H9 (cell line): Measurements from ENCODE around the gene IER3. TPM values are rescaled to one million over a fixed set of nuclear protein-coding genes. Genes with fewer than 3 reads are reported as not detected.
A peak's percentile ranks its signal among the peaks of the same experiment; 100 is the strongest.

ENCODE experiments used
- DNase-seq: peaks from one replicate; pipeline ENCODE4 v3.0.0-alpha.2; 2017
- H2AFZ ChIP-seq: one replicate; pipeline ENCODE4 v1.6.1; 2013; ENCODE audit warnings: mild to moderate bottlenecking, low read length, control low read depth, moderate library complexity
- H2AK5ac ChIP-seq: 2 replicates; pipeline ENCODE4 v1.6.1; 2013; ENCODE audit warnings: low read length, control low read depth, mixed read lengths; ENCODE audit not compliant: insufficient read length
- H2BK120ac ChIP-seq: one replicate; pipeline ENCODE4 v1.6.1; 2013; ENCODE audit warnings: low read depth, mild to moderate bottlenecking, low read length, control low read depth, inconsistent platforms; ENCODE audit not compliant: poor library complexity, severe bottlenecking
- H2BK12ac ChIP-seq: 2 replicates; pipeline ENCODE4 v1.6.1; 2013; ENCODE audit warnings: low read length, control low read depth, mixed read lengths, low read depth; ENCODE audit not compliant: insufficient read length
- H2BK15ac ChIP-seq: 2 replicates; pipeline ENCODE4 v1.6.1; 2013; ENCODE audit warnings: low read depth, low read length, control low read depth
- H2BK20ac ChIP-seq: one replicate; pipeline ENCODE4 v1.6.1; 2013; ENCODE audit warnings: low read depth, mild to moderate bottlenecking, low read length, control low read depth, inconsistent platforms; ENCODE audit not compliant: poor library complexity, severe bottlenecking
- H2BK5ac ChIP-seq: 2 replicates; pipeline ENCODE4 v1.6.1; 2013; ENCODE audit warnings: low read length, control low read depth, mixed read lengths; ENCODE audit not compliant: insufficient read length
- H3K14ac ChIP-seq: 2 replicates; pipeline ENCODE4 v1.6.1; 2013; ENCODE audit warnings: low read length, control low read depth; ENCODE audit not compliant: insufficient read depth
- H3K18ac ChIP-seq: 2 replicates; pipeline ENCODE4 v1.6.1; 2013; ENCODE audit warnings: low read depth, mild to moderate bottlenecking, mixed read lengths, low read length, control low read depth; ENCODE audit not compliant: insufficient read length
- H3K23ac ChIP-seq: 2 replicates; pipeline ENCODE4 v1.6.1; 2013; ENCODE audit warnings: low read length, control low read depth, mixed read lengths, low read depth; ENCODE audit not compliant: insufficient read length
- H3K23me2 ChIP-seq: 2 replicates; pipeline ENCODE4 v1.6.1; 2013; ENCODE audit warnings: low read depth, mild to moderate bottlenecking, mixed read lengths, low read length, control low read depth; ENCODE audit not compliant: insufficient read length, poor library complexity, severe bottlenecking
- H3K27ac ChIP-seq: 2 replicates; pipeline ENCODE4 v1.5.1; 2013; ENCODE audit warnings: low read length, control low read depth, mixed read lengths, low read depth; ENCODE audit not compliant: insufficient read length
- H3K27me3 ChIP-seq: 2 replicates; pipeline ENCODE4 v1.6.1; 2013; ENCODE audit warnings: low read length, control low read depth, inconsistent platforms; ENCODE audit not compliant: insufficient read depth
- H3K4ac ChIP-seq: 2 replicates; pipeline ENCODE4 v1.6.1; 2013; ENCODE audit warnings: low read depth, mild to moderate bottlenecking, control low read depth, inconsistent platforms, low read length, moderate library complexity
- H3K4me1 ChIP-seq: 2 replicates; pipeline ENCODE4 v1.6.1; 2013; ENCODE audit warnings: low read length, control low read depth, inconsistent platforms; ENCODE audit not compliant: insufficient read depth
- H3K4me2 ChIP-seq: 2 replicates; pipeline ENCODE4 v1.6.1; 2013; ENCODE audit warnings: low read length, control low read depth, mixed read lengths; ENCODE audit not compliant: insufficient read length, insufficient read depth
- H3K56ac ChIP-seq: 2 replicates; pipeline ENCODE4 v1.6.1; 2013; ENCODE audit warnings: low read depth, mild to moderate bottlenecking, mixed read lengths, low read length, control low read depth; ENCODE audit not compliant: insufficient read length
- H3K79me1 ChIP-seq: 2 replicates; pipeline ENCODE4 v1.6.1; 2013; ENCODE audit warnings: low read depth, mild to moderate bottlenecking, moderate library complexity, low read length, control low read depth, inconsistent platforms; ENCODE audit not compliant: insufficient read depth, poor library complexity, severe bottlenecking
- H3K79me2 ChIP-seq: 2 replicates; pipeline ENCODE4 v1.6.1; 2013; ENCODE audit warnings: low read length, control low read depth, inconsistent platforms; ENCODE audit not compliant: insufficient read depth
- H3K9ac ChIP-seq: 2 replicates; pipeline ENCODE4 v1.6.1; 2013; ENCODE audit warnings: low read length, control low read depth, mixed read lengths; ENCODE audit not compliant: insufficient read length; ENCODE audit errors: extremely low read depth
- H3K9me3 ChIP-seq: one replicate; pipeline ENCODE4 v1.6.1; 2013; ENCODE audit warnings: low read depth, low read length, inconsistent platforms; ENCODE audit not compliant: control insufficient read depth
- H3T11ph ChIP-seq: one replicate; pipeline ENCODE4 v1.6.1; 2013; ENCODE audit warnings: mild to moderate bottlenecking, low read length, control low read depth, inconsistent platforms
- H4K20me1 ChIP-seq: one replicate; pipeline ENCODE4 v1.6.1; 2013; ENCODE audit not compliant: control insufficient read depth, insufficient read length, insufficient read depth
- H4K5ac ChIP-seq: 2 replicates; pipeline ENCODE4 v1.6.1; 2013; ENCODE audit warnings: low read depth, mild to moderate bottlenecking, mixed read lengths, low read length, control low read depth; ENCODE audit not compliant: insufficient read length
- H4K8ac ChIP-seq: replicated peaks from 2 replicates; pipeline ENCODE4 v1.6.1; 2013; ENCODE audit warnings: low read length, control low read depth, mixed read lengths, low read depth; ENCODE audit not compliant: insufficient read length
- H4K91ac ChIP-seq: 2 replicates; pipeline ENCODE4 v1.6.1; 2013; ENCODE audit warnings: low read depth, mild to moderate bottlenecking, moderate library complexity, mixed read lengths, low read length, control low read depth; ENCODE audit not compliant: insufficient read length
- H3K27ac Mint-ChIP-seq, 3 experiments: 2 replicates in 2 of 3; 3 replicates in 1 of 3; pipeline ENCODE4 v1.8.0; 2020 to 2021; ENCODE audit warnings: mixed read lengths in 3 of 3, mild to moderate bottlenecking in 1 of 3, moderate library complexity in 1 of 3
- H3K27me3 Mint-ChIP-seq: 2 replicates; pipeline ENCODE4 v1.8.0; 2021; ENCODE audit warnings: low read depth, mild to moderate bottlenecking, moderate library complexity, mixed read lengths
- H3K36me3 Mint-ChIP-seq, 3 experiments: 2 replicates in 2 of 3; 3 replicates in 1 of 3; pipeline ENCODE4 v1.8.0; 2020 to 2021; ENCODE audit warnings: low read depth in 3 of 3, mixed read lengths in 3 of 3; ENCODE audit not compliant: insufficient read depth in 1 of 3
- H3K4me1 Mint-ChIP-seq, 2 experiments: 2 replicates each; pipeline ENCODE4 v1.8.0; 2020; ENCODE audit warnings: mixed read lengths in 2 of 2
- H3K4me3 Mint-ChIP-seq, 2 experiments: 2 replicates in 1 of 2; 3 replicates in 1 of 2; pipeline ENCODE4 v1.8.0; 2020 to 2021; ENCODE audit warnings: mild to moderate bottlenecking in 2 of 2, mixed read lengths in 2 of 2, moderate library complexity in 1 of 2
- H3K9me3 Mint-ChIP-seq, 2 experiments: 2 replicates in 1 of 2; 3 replicates in 1 of 2; pipeline ENCODE4 v1.8.0; 2020; ENCODE audit warnings: mild to moderate bottlenecking in 2 of 2, mixed read lengths in 2 of 2, moderate library complexity in 1 of 2
- CTCF ChIP-seq: fragments of 200-600 bp; sonication (generic); conservative IDR thresholded peaks from 3 replicates; pipeline ENCODE4 v1.8.0; 2021; ENCODE audit warnings: antibody characterized with exemption, mild to moderate bottlenecking
- WGBS: extraction: QIAGEN DNeasy Blood & Tissue Kit; methylation state at CpG from one replicate; pipeline ENCODE4 v1.1.7; 2013; ENCODE audit warnings: missing lambda C conversion rate, low lambda C conversion rate, mixed read lengths; ENCODE audit not compliant: insufficient read length; ENCODE audit errors: extremely low coverage; 5-methylcytosine and 5-hydroxymethylcytosine counted together
- total RNA-seq: library from RNA; stranded (reverse); gene quantifications from 2 replicates; pipeline ENCODE4 v1.2.1, GENCODE V29; 2021

Gene IER3
- total RNA-seq, 1 experiment from 2014 or later: 43.5 TPM

GRCh38 chr6:30752157-30752927 lies 8.0 kb upstream of the IER3 start:
- Histone ChIP-seq H4K91ac (no peak overlapping the region), H3K23me2 (no peaks in the 10 kb centered on the region), H2BK15ac (no peak overlapping the region), H4K20me1 (no peaks in the 10 kb centered on the region), H3K27ac (no peak overlapping the region), H3K9ac (no peak overlapping the region), H2AK5ac (no peak overlapping the region), H3K9me3 (no peaks in the 10 kb centered on the region), H3K79me1 (no peaks in the 10 kb centered on the region), H2AFZ (no peak overlapping the region), H3K27me3 (no peaks in the 10 kb centered on the region), H4K5ac (no peak overlapping the region), H3K56ac (no peak overlapping the region), H2BK12ac (no peak overlapping the region), H3K14ac (no peak overlapping the region), H2BK5ac (no peak overlapping the region), H3K4me2 (no peak overlapping the region), H3K79me2 (no peaks in the 10 kb centered on the region), H3K18ac (no peak overlapping the region), H3K4me1 (no peaks in the 10 kb centered on the region), H2BK120ac (no peak overlapping the region), H3T11ph (no peak overlapping the region), H2BK20ac (no peak overlapping the region), H4K8ac (no peak overlapping the region), H3K4ac (no peak overlapping the region), H3K23ac (no peak overlapping the region)
- H3K9me3 Mint-ChIP-seq: no peaks in the 10 kb centered on the region
- peak overlapping the region in 2 of 3 experiments; percentile 43 to 61; a peak in 6 of 7 replicates for H3K27ac Mint-ChIP-seq
- H3K4me3 Mint-ChIP-seq: no peak overlapping the region
- TF ChIP-seq CTCF: no peak
- H3K4me1 Mint-ChIP-seq: peaks cover 11 to 22% of the 10 kb centered on the region in 2 experiments
- WGBS: no CpG with 5 or more reads among the region's 12 CpGs
- DNase-seq: no peak
- H3K27me3 Mint-ChIP-seq: peaks cover 3% of the 10 kb centered on the region; the same call in 1 of the 2 replicates
- H3K36me3 Mint-ChIP-seq: no peaks in the 10 kb centered on the region
